ENCODE results near the gene ISLR2.
"Not testable (repeated sequence)": the region's sequence is repeated elsewhere in the genome, so short reads cannot be mapped to it uniquely, and the experiment has no call there.

Gene ISLR2, protein sequence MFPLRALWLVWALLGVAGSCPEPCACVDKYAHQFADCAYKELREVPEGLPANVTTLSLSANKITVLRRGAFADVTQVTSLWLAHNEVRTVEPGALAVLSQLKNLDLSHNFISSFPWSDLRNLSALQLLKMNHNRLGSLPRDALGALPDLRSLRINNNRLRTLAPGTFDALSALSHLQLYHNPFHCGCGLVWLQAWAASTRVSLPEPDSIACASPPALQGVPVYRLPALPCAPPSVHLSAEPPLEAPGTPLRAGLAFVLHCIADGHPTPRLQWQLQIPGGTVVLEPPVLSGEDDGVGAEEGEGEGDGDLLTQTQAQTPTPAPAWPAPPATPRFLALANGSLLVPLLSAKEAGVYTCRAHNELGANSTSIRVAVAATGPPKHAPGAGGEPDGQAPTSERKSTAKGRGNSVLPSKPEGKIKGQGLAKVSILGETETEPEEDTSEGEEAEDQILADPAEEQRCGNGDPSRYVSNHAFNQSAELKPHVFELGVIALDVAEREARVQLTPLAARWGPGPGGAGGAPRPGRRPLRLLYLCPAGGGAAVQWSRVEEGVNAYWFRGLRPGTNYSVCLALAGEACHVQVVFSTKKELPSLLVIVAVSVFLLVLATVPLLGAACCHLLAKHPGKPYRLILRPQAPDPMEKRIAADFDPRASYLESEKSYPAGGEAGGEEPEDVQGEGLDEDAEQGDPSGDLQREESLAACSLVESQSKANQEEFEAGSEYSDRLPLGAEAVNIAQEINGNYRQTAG

DNA sequence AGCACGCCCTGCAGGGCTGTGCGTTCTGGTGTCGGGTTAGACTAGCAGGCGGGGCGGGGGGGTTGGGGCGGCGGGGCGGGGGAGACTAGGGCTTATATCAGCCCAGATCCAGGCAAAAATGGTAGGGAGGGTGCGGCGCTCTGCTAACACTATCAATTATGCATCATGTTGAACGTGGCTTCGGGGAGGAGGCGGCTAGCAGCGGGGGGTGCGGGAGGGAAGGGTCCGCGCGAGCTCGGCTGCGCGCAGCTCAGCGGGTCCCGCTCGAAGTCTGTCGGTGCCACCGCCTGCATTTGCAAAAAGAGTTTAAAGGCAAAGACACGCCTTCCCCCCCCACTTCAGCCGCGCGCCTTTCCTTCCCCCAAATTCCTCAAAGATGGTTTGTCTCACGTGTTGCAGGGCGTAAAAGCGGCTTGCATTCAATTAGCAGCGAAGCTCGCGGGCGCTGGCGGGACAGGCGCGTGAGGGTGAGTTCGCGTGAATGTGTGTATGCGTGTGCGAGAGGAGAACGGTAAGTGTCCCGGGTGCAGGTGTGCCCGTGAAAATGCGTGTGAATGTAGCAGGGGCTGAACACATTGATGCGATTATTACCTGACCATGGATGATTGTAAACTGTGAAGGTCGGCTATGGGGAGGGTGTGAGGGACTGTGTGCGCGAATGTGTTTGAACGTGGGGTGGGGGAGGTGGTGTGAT lies at the start of gene ISLR2:
Gene ISLR2 (plus strand): TSS at position 432 of the 694 bp plus-strand sequence. CDS start 2,169 bp downstream, outside the sequence.
- DNase-seq (ENCODE audit: low read depth): no peak

DNA sequence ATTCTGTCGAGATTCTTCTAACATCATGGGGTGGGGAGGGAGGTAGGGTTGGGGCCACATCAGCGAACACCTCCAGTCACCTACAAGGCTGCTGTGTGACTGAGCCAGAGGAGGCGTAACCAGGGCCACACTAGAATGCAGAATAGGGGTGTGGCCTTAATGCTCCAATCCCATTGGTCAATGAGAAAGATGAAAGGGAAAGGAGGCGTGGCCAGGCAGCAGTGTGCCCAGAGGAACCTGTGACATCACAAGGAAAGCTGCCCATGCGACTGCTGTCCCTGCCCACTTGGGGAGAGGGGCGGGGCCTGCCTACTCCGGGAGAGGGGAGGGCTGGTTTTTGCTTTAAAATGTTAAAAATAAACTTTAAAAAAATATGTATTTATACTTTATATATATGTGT lies 47.9 kb upstream of the ISLR2 start, which contains the start of gene GOLGA6A:
Gene GOLGA6A (minus strand): TSS at position 101 of the 400 bp plus-strand sequence. CDS start 41 bp downstream, at position 60.
- not testable (repeated sequence) for DNase-seq (ENCODE audit: low read depth)

DNA sequence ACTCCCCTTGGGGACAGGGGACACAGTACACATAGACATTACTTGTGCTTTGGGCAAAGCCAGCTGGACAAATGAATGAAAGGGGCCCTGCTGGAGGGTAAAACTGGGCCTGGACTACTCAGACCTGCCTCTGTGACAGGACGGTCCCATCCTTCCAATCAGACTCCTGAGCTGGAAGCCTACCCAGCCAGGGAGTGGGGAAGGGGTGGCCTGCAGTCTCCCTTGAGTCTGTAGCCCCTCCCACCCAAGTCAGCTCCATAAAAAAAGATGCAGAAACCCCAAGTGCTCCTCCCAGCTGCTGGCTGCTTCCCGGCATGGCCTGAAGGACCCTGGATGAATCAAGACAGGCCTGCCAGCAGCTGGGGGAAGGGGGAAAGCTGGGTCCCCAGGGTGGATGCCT lies 35.8 kb upstream of the ISLR2 start:
- not testable (repeated sequence) for DNase-seq (ENCODE audit: low read depth)

DNA sequence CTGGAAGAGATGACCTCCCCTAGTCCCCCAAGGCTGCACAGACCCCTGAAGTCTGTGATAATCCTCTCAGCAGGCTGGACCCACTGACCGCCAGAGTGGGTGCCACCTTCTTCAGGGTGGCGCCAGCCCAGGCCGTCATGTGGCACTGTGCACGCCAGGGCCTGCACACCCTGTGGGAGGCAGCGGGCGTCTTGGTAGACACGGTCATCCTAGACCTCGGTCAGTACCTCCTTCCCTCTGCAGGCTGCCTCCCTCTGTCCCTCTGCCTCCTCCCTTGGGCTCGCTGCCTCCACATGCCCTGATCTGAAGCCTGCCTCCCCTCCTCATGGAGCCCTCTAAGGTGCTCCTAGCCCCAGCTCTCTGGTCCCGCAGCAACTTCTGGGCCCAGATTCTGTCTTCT lies 34.8 kb upstream of the ISLR2 start:
- DNase-seq (ENCODE audit: low read depth): not testable (repeated sequence)

DNA sequence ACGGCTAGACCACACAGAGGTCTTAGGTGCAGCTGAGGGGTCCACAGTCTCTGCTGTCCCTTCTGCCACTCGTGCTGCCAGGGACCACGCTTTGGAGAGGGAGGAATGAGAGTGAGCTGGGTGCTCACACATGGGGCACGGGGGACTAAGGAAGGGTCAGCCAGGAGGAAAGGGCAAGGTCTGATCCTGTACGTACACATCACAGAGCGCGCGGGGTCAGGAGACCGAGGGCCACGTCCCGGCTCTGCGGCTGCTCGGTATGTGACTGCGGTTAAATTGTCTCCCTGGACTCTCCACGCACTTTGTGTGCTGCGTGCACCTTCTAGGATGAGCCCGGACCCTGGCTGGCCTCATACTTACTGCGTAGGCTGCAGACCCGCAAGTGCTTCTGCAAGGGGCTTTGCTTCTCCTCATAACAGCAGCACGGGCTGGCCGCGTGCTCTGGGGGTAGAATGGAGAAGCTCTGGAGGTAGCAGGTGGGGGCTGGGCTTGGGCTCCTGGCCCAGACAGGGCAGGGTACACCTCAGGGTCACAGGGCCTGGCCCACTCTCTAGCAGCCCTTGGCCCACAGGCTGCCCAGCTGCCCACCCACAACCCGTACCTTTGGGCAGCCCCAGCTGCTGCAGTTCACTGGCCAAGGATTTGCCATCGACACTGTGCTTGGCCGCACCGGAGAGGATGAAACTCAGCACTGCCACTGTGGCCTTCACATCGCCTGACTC lies 33.5 kb upstream of the ISLR2 start:
- not testable (repeated sequence) for DNase-seq (ENCODE audit: low read depth)

DNA sequence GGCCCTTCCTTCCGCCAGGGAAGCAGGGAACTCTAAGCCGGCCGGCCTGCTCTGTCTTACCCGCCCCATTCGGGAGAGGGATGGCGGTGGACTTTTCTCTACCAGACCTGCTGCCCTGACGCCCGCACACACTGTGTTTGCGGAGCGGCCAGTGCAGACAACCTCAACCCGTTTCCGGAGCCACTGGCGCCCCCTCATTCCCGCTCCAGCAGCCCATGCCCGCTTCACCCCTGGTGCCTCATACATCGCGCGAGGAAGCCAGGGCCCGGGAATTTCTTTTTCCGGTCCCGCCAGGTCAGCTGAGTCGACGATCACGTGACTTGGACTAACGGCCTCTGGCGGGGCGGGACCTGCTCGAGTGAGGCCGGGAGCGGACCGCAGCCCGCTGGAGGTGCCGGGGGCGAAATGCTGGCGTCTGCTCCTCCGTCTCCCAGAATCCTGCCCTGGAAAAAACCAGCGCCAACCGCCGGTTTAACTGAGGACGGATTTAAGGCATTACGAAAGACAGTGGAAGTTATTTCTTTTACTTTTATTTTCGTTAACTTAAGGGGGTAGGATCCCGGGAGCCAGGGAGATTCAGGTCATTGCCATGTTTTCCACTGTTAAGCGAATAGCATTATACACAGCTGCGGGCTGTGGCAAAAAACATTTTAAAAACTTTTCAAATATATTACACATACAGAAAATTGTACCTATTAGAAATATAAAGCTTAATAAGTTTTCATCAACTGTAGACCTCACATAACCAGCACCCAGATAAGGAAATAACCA lies 30.2 kb upstream of the ISLR2 start:
- DNase-seq (ENCODE audit: low read depth): peak; percentile 18

DNA sequence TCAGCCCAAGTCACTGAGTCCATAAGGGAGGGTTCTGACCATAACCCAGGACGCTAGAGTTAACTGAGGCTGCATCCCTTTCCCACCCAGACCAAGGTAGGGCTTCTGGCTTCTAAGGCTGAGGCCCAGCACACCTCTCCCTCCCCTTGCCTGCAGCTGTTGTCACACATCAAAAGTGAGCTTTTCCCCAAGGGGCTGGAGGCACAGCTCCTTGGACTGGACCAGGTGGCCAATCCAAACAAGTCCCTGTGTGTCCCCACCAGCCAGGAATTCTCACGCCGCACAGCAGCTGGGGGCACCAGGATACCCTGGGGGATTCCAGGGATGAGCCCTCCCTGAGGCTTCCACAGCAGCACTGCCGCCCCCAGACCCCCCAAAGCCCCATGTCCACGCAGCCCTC lies 22.3 kb upstream of the ISLR2 start:
- no peak for DNase-seq (ENCODE audit: low read depth)

DNA sequence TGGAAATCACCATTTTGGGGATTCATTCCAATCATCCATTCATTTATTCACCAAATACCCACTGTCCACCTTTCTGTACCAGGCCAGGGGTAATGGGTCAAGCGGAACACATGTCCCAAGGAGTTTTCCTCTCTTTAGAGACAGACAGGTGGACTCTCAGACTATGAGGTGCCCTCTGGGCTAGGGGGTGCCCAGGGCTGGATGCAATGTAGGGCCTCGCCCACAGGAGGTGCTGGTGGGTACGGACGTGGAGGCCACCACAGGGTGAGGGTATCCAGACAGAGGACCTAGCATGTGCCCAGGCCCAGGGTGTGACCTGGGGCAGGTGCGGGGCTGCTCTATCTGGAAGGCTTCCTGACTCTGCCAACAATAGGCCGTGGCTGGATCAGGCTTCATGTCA lies 21.8 kb upstream of the ISLR2 start:
- DNase-seq (ENCODE audit: low read depth): not testable (repeated sequence)

DNA sequence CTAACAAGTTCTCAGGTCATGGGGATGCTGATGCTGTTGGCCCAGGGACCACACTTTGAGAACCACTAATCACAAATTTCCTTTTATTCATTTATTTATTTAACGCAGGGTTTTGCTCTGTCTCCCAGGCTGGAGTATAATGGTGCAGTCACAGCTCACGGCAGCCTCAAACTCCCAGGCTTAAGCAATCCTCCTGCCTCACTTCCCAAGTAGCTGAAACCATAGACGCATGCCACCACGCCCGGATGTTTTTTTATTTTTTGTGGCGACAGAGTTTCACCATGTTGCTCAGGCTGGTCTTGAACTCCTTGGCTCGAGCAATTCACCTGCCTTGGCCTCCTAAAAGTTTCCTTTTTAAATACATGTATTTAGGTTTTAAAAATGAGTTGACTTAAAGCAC lies 20.7 kb upstream of the ISLR2 start:
- DNase-seq (ENCODE audit: low read depth): no peak

DNA sequence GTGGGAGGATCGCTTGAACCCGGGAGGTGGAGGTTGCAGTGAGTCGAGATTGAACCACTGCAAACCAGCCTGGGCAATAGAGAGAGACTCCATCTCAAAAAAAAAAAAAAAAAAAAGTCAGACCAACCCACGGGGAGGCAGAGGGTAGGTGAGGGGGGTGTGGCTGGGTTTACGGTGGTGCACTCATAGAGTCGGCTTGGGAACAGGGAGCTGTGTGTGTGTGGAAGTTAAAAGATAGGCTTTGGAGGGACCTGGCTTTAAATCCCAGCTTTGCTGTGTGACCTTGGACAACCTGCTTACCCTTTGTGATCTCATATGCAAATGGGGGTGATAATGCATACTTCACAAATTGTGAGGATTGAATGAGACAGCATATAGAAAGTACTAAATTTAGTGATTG lies 10.0 kb upstream of the ISLR2 start:
- no peak for DNase-seq (ENCODE audit: low read depth)

DNA sequence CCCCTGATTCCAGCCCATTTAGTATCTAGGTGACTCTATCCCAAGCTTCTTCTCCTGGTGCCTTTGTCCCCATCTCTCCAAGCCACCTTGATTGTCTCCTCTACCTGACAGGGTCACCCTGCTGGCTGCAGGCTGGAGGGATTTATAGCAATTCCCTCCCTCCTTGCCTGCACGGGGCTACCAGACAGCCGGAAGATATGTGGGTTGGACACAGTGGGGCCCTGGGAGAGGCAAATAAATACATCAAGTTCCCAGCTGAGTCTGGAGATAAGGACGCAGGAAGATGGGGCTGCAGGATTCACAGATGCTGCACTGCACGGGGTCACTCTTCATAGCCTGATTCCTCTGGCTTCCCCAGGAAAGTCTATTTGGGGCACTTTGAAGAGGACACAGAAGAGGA lies 9.3 kb upstream of the ISLR2 start:
- no peak for DNase-seq (ENCODE audit: low read depth)

DNA sequence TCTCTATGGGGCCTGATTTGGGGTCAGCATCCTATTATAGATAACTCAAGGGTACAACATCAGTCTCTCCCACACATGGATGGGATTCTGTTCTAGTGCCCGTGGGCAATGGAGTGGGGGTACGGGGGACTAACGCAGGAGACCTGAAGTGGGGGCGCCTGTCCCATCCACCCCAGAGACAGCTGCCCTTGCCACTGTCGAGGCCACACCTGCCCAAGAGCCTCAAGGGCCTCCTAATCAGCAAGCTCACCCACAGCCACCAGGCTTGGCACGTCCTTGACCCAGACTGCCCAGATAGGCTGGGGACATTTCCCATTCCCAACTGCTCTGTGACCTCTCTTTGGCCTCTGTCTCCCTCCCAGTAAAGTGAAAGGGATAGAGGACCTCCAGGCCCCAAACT lies 8.5 kb upstream of the ISLR2 start:
- no peak for DNase-seq (ENCODE audit: low read depth)

DNA sequence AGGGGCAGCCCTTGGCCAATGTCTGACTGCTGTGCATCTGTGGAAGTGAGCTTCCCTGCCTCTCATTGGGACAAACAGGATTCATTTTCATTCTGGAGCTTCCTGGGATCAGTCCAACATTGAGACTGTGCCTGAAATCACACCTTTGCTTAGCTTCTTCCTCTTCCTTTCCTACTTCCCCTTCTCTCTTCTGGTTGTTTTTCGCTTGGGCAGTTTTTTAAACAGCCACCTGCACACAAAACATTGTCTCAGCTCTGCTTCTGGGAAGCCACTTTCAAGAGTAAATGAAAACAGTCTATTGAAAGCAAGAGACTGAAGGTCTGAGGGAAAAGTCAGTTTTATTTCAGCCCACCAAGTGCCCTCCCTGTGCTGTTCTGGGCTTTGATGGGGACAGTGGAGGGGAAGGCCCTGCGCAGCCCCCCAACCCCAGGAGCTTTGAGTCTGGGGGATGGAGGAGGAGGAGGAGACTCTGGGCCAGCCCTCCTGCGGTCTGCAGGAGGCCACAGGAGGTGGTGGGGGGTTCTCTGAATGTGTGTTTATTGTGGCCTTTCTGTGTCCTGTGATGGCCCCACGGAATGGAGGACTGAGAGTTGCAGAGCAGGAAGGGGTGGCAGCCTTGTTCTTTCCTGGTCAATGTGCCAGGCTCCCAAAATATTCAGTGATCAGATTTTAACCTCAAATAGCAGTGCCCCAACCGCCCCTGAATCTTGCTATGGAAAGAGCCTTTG lies 7.8 kb upstream of the ISLR2 start:
- DNase-seq (ENCODE audit: low read depth): no peak

DNA sequence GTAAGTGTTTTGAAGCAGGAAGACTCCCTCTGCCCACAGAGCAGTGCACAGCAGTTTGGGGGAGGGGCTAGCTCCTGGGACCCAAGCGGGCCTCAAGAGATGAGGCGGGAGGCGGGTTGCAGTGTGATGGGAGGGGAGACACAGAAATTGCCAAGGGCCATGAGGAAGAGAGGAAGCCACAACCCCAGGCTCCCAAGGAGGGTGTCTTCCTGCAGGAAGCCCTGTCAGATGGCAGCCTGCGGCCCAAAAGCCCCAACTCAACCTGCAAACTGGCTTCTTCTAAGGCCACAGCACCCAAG lies 7.3 kb upstream of the ISLR2 start:
- DNase-seq (ENCODE audit: low read depth): no peak

DNA sequence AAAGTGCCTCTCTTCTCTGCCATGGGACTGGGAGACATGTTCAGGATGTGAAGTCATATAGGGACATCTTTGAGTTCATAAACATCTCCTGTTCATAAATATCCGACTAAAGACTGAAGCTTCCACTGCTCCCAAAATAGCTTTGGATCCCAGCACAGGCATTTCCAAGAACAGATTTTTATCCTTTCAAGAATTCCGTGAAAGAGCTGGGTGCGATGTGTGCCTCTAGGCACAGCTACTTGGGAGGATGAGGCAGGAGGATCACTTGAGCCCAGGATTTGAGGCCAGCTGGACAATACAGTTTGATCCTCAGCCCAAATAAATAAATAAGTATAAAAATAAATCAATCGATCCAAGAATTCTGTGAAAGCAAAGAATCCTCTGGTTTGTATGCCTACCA lies 6.7 kb upstream of the ISLR2 start:
- DNase-seq (ENCODE audit: low read depth): no peak

DNA sequence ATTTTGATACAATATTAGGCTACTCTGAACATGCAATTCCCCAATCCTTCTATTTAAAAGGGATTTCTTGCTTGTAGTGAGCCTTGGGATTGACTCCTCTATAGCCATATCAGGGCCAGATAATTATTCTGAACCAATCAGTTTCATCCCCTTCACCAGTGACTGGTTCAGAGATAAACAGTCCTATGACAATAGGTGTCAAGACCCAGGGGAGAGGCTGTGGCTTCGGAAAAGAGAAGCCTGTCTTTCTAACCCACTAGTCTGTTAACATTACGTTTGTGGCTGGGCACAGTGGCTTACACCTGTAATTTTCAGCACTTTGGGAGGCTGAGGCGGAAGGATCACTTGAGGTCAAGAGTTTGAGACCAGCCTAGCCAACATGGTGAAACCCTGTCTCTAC lies 6.2 kb upstream of the ISLR2 start:
- DNase-seq (ENCODE audit: low read depth): no peak

DNA sequence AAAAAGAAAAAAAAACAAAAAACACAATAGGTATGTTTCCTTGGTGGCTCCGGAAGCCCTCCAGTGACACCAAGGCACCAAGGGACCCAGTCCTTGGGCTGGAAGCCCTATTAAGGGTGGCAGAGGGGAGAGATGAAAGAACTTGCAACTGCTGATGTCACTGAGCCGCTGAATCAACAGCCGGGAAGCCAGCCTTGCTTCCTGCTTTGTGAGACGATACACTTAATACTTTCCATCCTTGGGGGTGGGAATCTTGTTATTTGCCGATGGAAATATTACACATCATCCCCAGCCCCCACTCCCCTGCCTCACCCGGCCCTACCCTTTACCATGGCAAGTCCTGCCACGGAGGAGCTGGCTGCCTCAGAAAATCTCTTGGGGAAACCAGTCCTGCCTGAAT lies 5.6 kb upstream of the ISLR2 start:
- DNase-seq (ENCODE audit: low read depth): no peak

DNA sequence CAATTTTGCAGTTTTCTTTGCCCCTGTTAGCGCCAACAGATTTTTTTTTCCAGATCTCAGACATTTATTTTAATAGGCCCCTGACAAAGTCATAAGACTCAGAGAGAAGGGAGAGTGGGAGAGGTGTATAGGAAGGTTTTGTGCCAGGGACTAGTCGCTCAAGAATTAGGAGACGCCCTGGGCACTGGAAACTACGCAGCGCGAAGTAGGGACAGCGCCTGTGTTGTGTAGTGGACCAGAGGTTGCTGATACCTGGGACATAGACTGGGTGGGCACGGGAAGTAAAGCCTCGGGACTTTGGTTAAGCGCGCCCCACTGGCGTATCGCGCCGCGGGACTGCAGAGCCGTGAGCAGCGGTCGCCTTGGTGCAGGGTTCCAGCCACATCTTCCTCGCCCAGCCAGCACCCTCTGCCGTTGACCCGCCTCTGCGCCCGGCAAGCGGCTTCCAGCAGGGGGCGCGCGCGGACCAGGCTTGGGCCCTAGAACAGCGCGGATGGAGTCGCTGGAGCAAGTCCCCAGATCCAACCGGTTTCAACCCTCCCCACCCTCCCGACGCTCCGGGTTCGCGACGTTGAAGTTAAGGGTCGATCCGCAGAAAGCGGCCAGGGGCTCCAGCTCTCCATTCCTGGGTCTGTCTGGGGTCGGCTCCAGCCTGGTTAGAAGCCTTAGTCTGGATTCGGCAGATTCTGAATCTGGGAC lies 3.0 kb upstream of the ISLR2 start:
- peak; percentile 83 for DNase-seq (ENCODE audit: low read depth)

DNA sequence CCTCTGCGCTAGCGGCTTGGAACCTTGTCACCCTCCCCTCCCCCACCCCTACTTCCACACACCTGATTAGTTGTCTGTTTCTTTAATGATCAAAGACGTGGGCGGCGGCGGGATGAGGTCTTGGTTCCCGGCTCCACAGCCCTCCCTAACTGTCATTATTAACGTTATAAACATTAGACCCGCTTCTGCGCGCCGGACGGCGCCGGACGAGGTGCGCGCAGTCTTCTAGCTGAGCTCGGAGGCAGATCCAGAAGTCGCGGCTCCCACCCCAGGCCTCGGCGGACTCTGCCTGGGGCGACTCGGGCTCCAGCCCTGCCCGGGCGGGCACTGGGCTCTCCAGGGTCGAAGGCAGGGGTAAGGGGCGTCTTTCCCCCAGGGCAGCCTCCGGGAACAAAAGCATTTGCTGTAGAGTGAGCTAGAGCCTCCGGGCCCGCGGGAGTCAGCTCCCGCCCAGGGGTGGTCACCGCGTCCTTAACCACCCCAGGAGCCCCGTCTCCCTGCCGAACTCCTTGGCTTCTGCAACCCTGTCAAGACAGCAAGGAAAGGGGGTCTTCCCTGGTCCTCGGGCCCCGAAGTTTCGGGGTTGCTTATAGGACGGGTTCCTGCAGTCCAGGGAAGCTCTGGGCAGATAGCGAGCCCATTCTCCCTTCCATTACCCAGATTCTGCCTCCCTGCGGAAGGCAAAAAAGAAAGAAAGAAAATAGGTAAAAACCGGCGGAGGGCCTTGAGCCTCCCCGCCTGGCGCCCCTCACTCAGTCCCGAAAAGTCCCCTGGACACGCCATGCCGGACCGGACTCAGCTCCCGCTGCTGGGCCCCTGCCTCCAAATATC lies 2.2 kb upstream of the ISLR2 start:
- DNase-seq (ENCODE audit: low read depth): no peak
